Liver (tissue), 9 donors: ENCODE data around the gene ARFRP1. TPM values are rescaled to one million over a fixed set of nuclear protein-coding genes. Genes with fewer than 3 reads are reported as not detected.

Source experiments
- DNase-seq: peaks from one replicate; pipeline ENCODE4 v3.0.0-alpha.2; 2017; ENCODE audit warnings: low spot score
- H3K27ac ChIP-seq, 2 donors: one replicate each; pipeline ENCODE4 v1.7.0; 2013; ENCODE audit warnings: inconsistent platforms in 2 of 2, low read length in 2 of 2, control low read depth in 1 of 2, low read depth in 1 of 2, mild to moderate bottlenecking in 1 of 2
- H3K27me3 ChIP-seq, 4 donors: one replicate each; pipeline versions ENCODE4 v1.6.1 to v1.7.0; 2013; ENCODE audit warnings: low read length in 3 of 4, inconsistent platforms in 1 of 4, mild to moderate bottlenecking in 1 of 4, moderate library complexity in 1 of 4; ENCODE audit not compliant: control insufficient read depth in 4 of 4, insufficient read depth in 4 of 4
- H3K36me3 ChIP-seq, 4 donors: one replicate each; pipeline versions ENCODE4 v1.6.1 to v1.7.0; 2013; ENCODE audit warnings: low read length in 3 of 4, mild to moderate bottlenecking in 3 of 4, low read depth in 1 of 4, moderate library complexity in 1 of 4; ENCODE audit not compliant: control insufficient read depth in 4 of 4, insufficient read depth in 3 of 4
- H3K4me1 ChIP-seq, 4 donors: one replicate each; pipeline versions ENCODE4 v1.6.1 to v1.7.0; 2013; ENCODE audit warnings: low read length in 3 of 4, mild to moderate bottlenecking in 3 of 4, moderate library complexity in 1 of 4; ENCODE audit not compliant: control insufficient read depth in 4 of 4, insufficient read depth in 4 of 4
- H3K4me3 ChIP-seq, 3 donors: one replicate each; pipeline versions ENCODE4 v1.6.1 to v1.7.0; 2013; ENCODE audit warnings: low read length in 3 of 3, control low read depth in 1 of 3, low read depth in 1 of 3, mild to moderate bottlenecking in 1 of 3
- H3K9ac ChIP-seq, 2 donors: one replicate each; pipeline ENCODE4 v1.7.0; 2013; ENCODE audit warnings: low read length in 2 of 2, mild to moderate bottlenecking in 2 of 2, moderate library complexity in 2 of 2, control low read depth in 1 of 2, low read depth in 1 of 2
- H3K9me3 ChIP-seq, 4 donors: one replicate each; pipeline versions ENCODE4 v1.6.1 to v1.7.0; 2013; ENCODE audit warnings: low read length in 3 of 4; ENCODE audit not compliant: control insufficient read depth in 4 of 4
- EGR1 ChIP-seq, 2 donors: IDR thresholded peaks; 2 replicates each; pipeline ENCODE4 v1.6.1; 2016 to 2018; ENCODE audit warnings: antibody characterized with exemption in 2 of 2, low read depth in 2 of 2
- FOXA1 ChIP-seq: IDR thresholded peaks from 2 replicates; pipeline ENCODE4 v1.6.1; 2016; ENCODE audit warnings: antibody characterized with exemption
- FOXA2 ChIP-seq: IDR thresholded peaks from 2 replicates; pipeline ENCODE4 v1.6.1; 2016; ENCODE audit warnings: antibody characterized with exemption
- HNF4A ChIP-seq, 2 donors: conservative IDR thresholded peaks; 2 replicates each; pipeline ENCODE4 v1.6.1; 2016; ENCODE audit warnings: antibody characterized with exemption in 2 of 2, mild to moderate bottlenecking in 2 of 2
- HNF4G ChIP-seq: IDR thresholded peaks from 2 replicates; pipeline ENCODE4 v1.6.1; 2016; ENCODE audit warnings: antibody characterized with exemption
- NR2F2 ChIP-seq: IDR thresholded peaks from 2 replicates; pipeline ENCODE4 v1.6.1; 2016; ENCODE audit warnings: antibody characterized with exemption
- RAD21 ChIP-seq, 2 donors: IDR thresholded peaks; 2 replicates each; pipeline ENCODE4 v1.6.1; 2016; ENCODE audit warnings: antibody characterized with exemption in 2 of 2, mild to moderate bottlenecking in 2 of 2
- TAF1 ChIP-seq: conservative IDR thresholded peaks from 2 replicates; pipeline ENCODE4 v1.6.1; 2016; ENCODE audit warnings: antibody characterized with exemption, mild to moderate bottlenecking
- WGBS: extraction: QIAGEN DNeasy Blood & Tissue Kit; methylation state at CpG from one replicate; pipeline ENCODE4 v1.1.7; 2013; 5-methylcytosine and 5-hydroxymethylcytosine counted together
- polyA plus RNA-seq, 2 donors: library from polyadenylated mRNA; stranded (reverse) in 1 of 2; unstranded in 1 of 2; fragments of 200-250 nt in 1 of 2; fragments of >200 nt in 1 of 2; fragmentation: Nextera tagmentation in 1 of 2; extraction: Ambion mirVana in 1 of 2; gene quantifications; one replicate each; pipeline versions ENCODE4 v1.2.1 to v1.2.3, GENCODE V29; 2013 to 2015
- total RNA-seq, 2 donors: library from RNA; depleted of rRNA; stranded (reverse); fragments of >200 nt; gene quantifications; one replicate each; pipeline ENCODE4 v1.2.3, GENCODE V29; 2014
- TF ChIP-seq, protein P1 (sequence below): IDR thresholded peaks from 2 replicates; pipeline ENCODE4 v1.6.1; 2016; ENCODE audit warnings: antibody characterized with exemption
- TF ChIP-seq, protein P2 (sequence below): IDR thresholded peaks from 2 replicates; pipeline ENCODE4 v1.6.1; 2016; ENCODE audit warnings: antibody characterized with exemption
- TF ChIP-seq, protein P3 (sequence below): IDR thresholded peaks from 2 replicates; pipeline ENCODE4 v1.6.1; 2016; ENCODE audit warnings: antibody characterized with exemption, mild to moderate bottlenecking
- TF ChIP-seq, protein P4 (sequence below): fragments of 150-350 bp; IDR thresholded peaks from 2 replicates; pipeline ENCODE4 v1.5.1; 2017; ENCODE audit warnings: improper control_type of control experiment, low read depth, low read length; ENCODE audit not compliant: missing input control
- donor health status: healthy.
- donor health status: healthy.
- donor health status: healthy.
- donor health status: healthy.
- donor health status: healthy.

The ARFRP1 gene
- total and polyA plus RNA-seq, 4 donors = 14.2 to 26.9 (median 20.5) TPM

DNA sequence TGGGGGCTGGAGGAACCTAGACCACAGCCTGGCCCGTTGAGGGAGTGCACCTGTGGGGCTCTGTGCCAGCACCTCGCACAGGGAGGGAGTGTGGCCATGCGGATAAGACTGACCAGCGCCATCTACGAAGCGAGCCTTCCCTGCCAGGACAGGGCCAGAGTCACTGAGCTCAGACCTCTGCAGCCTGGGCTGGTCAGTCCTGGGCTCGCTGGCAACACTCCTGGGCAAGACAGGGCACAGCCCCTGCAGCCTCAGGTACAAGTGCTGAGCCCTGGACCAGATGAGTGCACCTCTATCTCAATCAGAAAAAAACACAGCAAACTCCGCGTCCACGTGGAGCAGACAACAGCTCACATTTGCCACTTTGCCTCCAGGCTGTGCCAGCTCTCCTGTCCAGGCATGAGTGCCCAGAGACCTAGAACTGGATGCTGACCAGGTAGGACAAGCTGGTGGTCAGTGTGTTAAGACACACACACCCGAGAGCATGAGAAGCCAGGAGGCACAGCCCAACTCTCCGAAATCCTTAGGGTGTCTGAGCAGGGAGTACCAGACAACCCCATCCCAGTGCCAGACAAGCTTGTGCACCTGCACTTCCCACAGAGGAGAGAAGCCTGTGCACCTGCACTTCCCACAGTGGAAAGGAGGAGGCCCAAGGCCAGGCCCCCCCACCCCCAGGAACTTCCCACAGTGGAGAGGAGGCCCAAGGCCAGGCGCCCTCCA is 4.9 kb downstream of the ARFRP1 start:
- H3K9ac ChIP-seq = no peak overlapping the region
- H3K36me3 ChIP-seq = peaks cover 0 to 25% (median 9%) of the 10 kb centered on the region in 4 donors
- TF ChIP-seq FOXA2 (no peak), RAD21 (IDR thresholded peaks at IDR 0.05) (no peak), HNF4A (conservative IDR thresholded peaks at IDR 0.05) (no peak), FOXA1 (no peak), TAF1 (no peak), EGR1 (IDR thresholded peaks at IDR 0.05; ENCODE audit: low read depth in 2 of 2) (no peak)
- no peak overlapping the region for H3K4me3 ChIP-seq
- 85% methylated on average over 13 of the region's 13 CpGs for WGBS
- H3K9me3 ChIP-seq = no peaks in the 10 kb centered on the region
- DNase-seq = no peak
- H3K27me3 ChIP-seq = no peaks in the 10 kb centered on the region
- no peak overlapping the region for H3K27ac ChIP-seq
- peaks cover 0 to 14% (median 10%) of the 10 kb centered on the region in 4 donors for H3K4me1 ChIP-seq

DNA sequence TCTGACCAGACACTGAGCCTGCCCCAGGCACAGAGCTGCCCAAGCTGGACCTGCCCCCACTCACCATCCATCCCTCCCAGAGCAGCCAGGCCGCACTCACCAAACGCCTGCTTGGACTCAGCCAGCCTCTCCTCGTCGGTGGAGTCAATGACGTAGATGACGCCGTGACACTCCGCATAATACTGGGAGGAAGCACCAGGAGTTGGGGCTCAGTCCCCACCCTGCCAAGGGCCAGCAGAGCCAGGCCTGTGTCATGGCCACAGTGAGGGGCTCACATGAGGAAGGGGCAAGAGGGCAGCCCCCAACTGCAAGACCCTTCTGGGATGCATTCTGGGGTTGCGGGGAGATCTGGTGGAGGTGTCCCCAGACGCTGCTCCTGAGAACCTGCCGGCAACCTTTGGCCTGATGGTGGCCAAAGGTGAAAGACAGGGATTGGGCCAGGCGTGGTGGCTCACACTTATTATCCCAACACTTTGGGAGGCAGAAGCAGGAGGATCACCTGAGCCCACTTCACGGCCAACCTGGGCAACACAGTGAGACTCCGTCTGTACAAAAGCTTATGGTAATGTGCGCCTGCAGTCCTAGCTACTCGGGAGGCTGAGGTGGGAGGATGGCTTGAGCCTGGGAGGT is 5.6 kb downstream of the ARFRP1 start:
- no peak overlapping the region for H3K27ac ChIP-seq

More for the DNA sequence above, 5.6 kb downstream of the ARFRP1 start:
- H3K27me3 ChIP-seq = no peaks in the 10 kb centered on the region
- H3K9ac ChIP-seq = no peak overlapping the region
- no peak for DNase-seq
- H3K4me1 ChIP-seq = peaks cover 1 to 20% (median 15%) of the 10 kb centered on the region in 4 donors
- 93% methylated on average over 16 of the region's 16 CpGs for WGBS
- no peaks in the 10 kb centered on the region for H3K9me3 ChIP-seq
- peaks cover 0 to 25% (median 9%) of the 10 kb centered on the region in 4 donors for H3K36me3 ChIP-seq
- TF ChIP-seq, protein P1, sequence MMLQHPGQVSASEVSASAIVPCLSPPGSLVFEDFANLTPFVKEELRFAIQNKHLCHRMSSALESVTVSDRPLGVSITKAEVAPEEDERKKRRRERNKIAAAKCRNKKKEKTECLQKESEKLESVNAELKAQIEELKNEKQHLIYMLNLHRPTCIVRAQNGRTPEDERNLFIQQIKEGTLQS = no peak
- TF ChIP-seq NR2F2 = no peak
- no peak for TF ChIP-seq EGR1 (IDR thresholded peaks at IDR 0.05; ENCODE audit: low read depth in 2 of 2)
- no peak for TF ChIP-seq RAD21 (IDR thresholded peaks at IDR 0.05)
- TF ChIP-seq, protein P2, sequence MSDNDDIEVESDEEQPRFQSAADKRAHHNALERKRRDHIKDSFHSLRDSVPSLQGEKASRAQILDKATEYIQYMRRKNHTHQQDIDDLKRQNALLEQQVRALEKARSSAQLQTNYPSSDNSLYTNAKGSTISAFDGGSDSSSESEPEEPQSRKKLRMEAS = no peak
- TF ChIP-seq HNF4A (conservative IDR thresholded peaks at IDR 0.05) = no peak
- TF ChIP-seq, protein P3, sequence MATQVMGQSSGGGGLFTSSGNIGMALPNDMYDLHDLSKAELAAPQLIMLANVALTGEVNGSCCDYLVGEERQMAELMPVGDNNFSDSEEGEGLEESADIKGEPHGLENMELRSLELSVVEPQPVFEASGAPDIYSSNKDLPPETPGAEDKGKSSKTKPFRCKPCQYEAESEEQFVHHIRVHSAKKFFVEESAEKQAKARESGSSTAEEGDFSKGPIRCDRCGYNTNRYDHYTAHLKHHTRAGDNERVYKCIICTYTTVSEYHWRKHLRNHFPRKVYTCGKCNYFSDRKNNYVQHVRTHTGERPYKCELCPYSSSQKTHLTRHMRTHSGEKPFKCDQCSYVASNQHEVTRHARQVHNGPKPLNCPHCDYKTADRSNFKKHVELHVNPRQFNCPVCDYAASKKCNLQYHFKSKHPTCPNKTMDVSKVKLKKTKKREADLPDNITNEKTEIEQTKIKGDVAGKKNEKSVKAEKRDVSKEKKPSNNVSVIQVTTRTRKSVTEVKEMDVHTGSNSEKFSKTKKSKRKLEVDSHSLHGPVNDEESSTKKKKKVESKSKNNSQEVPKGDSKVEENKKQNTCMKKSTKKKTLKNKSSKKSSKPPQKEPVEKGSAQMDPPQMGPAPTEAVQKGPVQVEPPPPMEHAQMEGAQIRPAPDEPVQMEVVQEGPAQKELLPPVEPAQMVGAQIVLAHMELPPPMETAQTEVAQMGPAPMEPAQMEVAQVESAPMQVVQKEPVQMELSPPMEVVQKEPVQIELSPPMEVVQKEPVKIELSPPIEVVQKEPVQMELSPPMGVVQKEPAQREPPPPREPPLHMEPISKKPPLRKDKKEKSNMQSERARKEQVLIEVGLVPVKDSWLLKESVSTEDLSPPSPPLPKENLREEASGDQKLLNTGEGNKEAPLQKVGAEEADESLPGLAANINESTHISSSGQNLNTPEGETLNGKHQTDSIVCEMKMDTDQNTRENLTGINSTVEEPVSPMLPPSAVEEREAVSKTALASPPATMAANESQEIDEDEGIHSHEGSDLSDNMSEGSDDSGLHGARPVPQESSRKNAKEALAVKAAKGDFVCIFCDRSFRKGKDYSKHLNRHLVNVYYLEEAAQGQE = no peak
- TF ChIP-seq, protein P4, sequence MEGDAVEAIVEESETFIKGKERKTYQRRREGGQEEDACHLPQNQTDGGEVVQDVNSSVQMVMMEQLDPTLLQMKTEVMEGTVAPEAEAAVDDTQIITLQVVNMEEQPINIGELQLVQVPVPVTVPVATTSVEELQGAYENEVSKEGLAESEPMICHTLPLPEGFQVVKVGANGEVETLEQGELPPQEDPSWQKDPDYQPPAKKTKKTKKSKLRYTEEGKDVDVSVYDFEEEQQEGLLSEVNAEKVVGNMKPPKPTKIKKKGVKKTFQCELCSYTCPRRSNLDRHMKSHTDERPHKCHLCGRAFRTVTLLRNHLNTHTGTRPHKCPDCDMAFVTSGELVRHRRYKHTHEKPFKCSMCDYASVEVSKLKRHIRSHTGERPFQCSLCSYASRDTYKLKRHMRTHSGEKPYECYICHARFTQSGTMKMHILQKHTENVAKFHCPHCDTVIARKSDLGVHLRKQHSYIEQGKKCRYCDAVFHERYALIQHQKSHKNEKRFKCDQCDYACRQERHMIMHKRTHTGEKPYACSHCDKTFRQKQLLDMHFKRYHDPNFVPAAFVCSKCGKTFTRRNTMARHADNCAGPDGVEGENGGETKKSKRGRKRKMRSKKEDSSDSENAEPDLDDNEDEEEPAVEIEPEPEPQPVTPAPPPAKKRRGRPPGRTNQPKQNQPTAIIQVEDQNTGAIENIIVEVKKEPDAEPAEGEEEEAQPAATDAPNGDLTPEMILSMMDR = no peak
- TF ChIP-seq FOXA1 = no peak
- no peak for TF ChIP-seq TAF1
- TF ChIP-seq HNF4G = no peak
- H3K4me3 ChIP-seq = no peak overlapping the region
